ENCODE data around the gene CEND1.

The CEND1 gene

GRCh38 chr11:792535-792821 is 2.6 kb upstream of the CEND1 start:
- H3K4me3 Mint-ChIP-seq: no peak overlapping the region
- no peak for ATAC-seq (replicated peaks)
- peaks cover 0 to 6% of the 10 kb centered on the region in 2 donors for H3K27me3 Mint-ChIP-seq

DNA sequence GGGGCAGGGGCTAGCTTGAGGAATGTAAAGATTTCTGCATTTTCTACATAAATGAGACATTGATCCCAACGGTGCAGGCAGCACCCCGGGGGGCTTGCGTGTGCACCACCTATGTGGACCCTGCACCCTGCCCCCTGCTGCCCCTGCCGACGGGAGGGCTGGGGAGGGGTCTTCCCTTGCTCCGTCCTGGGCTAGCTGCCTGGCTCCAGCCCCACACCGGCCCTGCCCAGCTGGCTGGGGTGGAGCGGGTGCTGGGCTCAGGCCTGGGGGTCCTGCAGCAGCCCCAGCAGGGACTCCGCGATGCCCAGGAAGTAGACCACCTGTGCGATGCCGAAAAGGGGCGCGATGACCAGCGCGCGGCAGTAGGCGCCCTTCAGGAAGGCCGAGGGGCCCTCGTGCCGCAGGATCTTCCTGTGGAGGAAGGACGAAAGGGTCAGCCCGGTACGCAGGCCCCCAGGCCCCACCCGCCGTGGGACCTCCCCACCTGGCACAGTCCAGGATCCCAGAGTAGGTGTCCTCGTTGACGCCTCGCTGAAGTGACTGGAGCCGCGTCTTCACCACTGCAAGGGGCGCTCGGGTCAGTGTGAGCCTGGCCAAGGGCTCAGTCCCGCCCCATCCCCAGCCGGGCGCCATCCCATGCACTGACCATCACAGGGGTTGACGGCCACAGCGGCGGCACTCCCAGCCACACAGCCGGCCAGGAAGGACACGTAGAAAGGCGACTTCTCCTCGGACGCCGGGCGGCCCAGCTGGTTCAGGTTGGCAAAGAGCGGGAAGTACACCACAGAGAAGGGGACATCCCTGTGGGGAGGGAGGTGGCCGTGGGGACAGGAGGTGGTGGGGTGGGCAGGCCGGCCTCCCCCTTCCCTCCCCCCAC is 2.0 kb upstream of the CEND1 start:
- Mint-ChIP-seq H3K4me3 (no peak overlapping the region), H3K27ac (no peak overlapping the region), H3K27me3 (peaks cover 0 to 6% of the 10 kb centered on the region in 2 donors), H3K9me3 (no peaks in the 10 kb centered on the region), H3K36me3 (ENCODE audit: insufficient read depth) (peaks cover 22% of the 10 kb centered on the region), H3K4me1 (ENCODE audit: low read depth in 2 of 2) (peaks cover 7 to 8% of the 10 kb centered on the region in 2 donors)
- DNase-seq (no peak), ATAC-seq (replicated peaks) (no peak)

More at GRCh38 chr11:792535-792821, 2.6 kb upstream of the CEND1 start:
- Mint-ChIP-seq H3K27ac (no peak overlapping the region), H3K36me3 (ENCODE audit: insufficient read depth) (peaks cover 28% of the 10 kb centered on the region), H3K4me1 (ENCODE audit: low read depth in 2 of 2) (peaks cover 9 to 11% of the 10 kb centered on the region in 2 donors), H3K9me3 (no peaks in the 10 kb centered on the region)
- no peak for DNase-seq

- peaks cover 0 to 6% of the 10 kb centered on the region in 2 donors for H3K27me3 Mint-ChIP-seq
- H3K36me3 Mint-ChIP-seq (ENCODE audit: insufficient read depth): peaks cover 13% of the 10 kb centered on the region
- ATAC-seq (replicated peaks) (no peak), DNase-seq (no peak)
- peaks cover 2 to 3% of the 10 kb centered on the region in 2 donors for H3K4me1 Mint-ChIP-seq (ENCODE audit: low read depth in 2 of 2)
- H3K4me3 Mint-ChIP-seq: no peak overlapping the region
- peak overlapping the region in 1 of 2 donors; percentile 62 for H3K27ac Mint-ChIP-seq
- no peaks in the 10 kb centered on the region for H3K9me3 Mint-ChIP-seq
These were observed 1.1 kb upstream of the CEND1 start for GRCh38 chr11:790721-791564.

DNA sequence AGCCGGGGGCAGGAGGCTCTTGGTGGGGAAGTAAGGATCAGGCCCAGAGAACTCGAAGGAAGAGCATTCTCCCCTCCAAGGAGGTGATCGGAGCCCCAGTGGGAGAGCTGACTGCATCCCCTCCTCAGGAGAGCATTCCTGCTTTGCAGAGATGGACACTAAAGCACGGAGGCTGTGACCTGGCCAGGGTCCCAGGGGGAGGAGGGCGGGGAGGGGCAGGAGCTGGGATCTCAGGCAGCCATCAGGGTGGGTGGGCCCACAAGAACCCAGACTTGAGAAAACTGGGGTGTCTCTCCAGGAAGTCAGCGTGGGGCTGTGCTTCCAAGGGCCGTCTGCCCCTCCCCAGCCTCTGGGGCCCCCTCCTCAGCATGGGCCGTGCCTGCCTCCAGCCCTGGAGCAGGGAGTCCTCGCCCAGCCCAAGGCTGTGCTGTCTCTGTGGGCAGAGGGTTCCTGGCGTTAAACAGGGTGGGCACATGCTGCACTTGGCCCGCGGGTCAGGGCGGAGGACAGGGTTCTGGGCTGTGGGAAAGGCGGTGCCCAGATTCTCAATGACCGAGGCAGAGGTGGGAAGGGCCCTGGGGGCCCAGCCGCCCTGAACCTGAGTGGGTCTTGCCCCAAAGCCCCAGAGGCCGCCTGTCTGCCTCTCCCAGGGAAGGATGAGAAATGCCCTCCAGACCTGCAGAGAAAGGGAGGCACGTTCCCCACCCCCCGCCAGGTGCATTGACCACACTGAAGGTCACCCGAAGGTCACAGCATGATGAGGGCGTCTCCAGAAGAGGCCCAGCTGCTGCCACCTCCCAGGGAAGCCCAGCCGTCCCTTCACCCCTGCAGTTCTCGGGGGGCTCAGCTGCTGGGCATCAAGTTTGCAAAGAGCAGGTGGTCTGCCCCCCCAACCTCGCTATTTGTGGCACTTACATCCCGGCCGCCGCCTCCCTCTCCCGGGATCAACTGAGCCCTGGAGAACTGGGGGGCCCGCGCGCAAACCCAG is 643 bp downstream of the CEND1 start:
- Mint-ChIP-seq H3K36me3 (ENCODE audit: insufficient read depth) (peaks cover 3% of the 10 kb centered on the region), H3K27ac (no peak overlapping the region), H3K9me3 (no peaks in the 10 kb centered on the region), H3K27me3 (peaks cover 0 to 6% of the 10 kb centered on the region in 2 donors), H3K4me3 (peak overlapping the region; percentile 13 to 21), H3K4me1 (ENCODE audit: low read depth in 2 of 2) (peaks cover 0 to 4% of the 10 kb centered on the region in 2 donors)
- no peak for DNase-seq
- ATAC-seq (replicated peaks): no peak

- Mint-ChIP-seq H3K9me3 (no peaks in the 10 kb centered on the region), H3K27ac (no peak overlapping the region), H3K27me3 (peaks cover 0 to 6% of the 10 kb centered on the region in 2 donors), H3K4me3 (no peak overlapping the region), H3K36me3 (ENCODE audit: insufficient read depth) (peaks cover 3% of the 10 kb centered on the region), H3K4me1 (ENCODE audit: low read depth in 2 of 2) (peaks cover 5 to 8% of the 10 kb centered on the region in 2 donors)
- DNase-seq (no peak), ATAC-seq (replicated peaks) (no peak)
These were observed 1.8 kb downstream of the CEND1 start for GRCh38 chr11:788009-788640.

DNA sequence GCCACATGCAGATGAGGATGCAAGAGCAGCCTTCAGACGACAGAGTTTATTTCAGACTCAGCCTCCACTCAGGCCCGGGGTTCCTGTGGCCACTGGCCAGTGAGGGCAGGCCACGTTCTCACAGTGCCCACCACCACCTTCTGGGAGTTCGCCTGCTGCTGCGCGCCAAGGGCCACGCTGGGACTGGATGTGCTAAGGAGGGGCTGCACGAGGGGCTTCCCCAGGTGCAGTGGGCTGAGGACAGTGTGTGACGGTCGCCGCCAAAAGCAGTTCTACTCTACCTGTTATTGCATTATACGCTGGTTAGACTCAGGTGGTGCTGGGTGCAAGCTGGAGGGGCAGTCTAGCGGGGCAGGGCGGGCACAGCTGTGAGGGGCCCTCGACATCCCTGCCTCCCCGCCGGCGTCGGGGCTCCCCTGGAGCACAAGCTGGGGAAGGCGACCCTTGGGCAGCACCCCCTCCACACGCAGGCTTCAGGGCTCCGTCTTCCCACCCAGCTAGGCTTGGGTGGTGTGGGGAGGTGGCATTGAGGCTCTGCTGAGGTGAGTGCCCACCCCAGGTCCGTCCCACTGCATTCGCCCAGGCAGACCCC is 2.7 kb downstream of the CEND1 start:
- Mint-ChIP-seq H3K27me3 (peaks cover 0 to 6% of the 10 kb centered on the region in 2 donors), H3K4me3 (no peak overlapping the region), H3K27ac (no peak overlapping the region), H3K4me1 (ENCODE audit: low read depth in 2 of 2) (peaks cover 5 to 8% of the 10 kb centered on the region in 2 donors), H3K36me3 (ENCODE audit: insufficient read depth) (peaks cover 3% of the 10 kb centered on the region), H3K9me3 (no peaks in the 10 kb centered on the region)
- ATAC-seq (replicated peaks) (no peak), DNase-seq (no peak)

- peaks cover 0 to 6% of the 10 kb centered on the region in 2 donors for H3K27me3 Mint-ChIP-seq
These were observed 3.4 kb downstream of the CEND1 start for GRCh38 chr11:786235-787083.

DNA sequence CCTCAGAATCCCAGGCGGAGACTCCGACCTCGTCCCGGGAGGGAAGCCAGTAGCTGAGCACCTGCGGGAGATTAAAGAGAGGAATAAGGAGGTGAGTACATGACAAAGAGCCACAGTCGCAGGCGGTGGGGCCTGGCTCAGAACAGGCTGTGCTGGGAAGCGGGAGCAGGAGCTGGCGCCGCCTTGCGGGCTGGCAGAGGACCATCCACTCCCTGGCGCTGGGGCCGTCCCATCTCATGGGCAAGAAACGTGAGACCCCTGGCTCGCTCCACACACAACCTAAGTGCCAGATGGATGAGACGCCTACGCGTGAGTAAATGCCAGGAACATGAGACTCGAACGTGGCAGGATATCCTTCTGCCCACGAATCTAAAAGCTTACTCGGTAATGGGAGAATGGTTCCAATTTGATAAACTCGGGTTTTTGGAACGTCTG is 6.3 kb downstream of the CEND1 start:
- H3K36me3 Mint-ChIP-seq (ENCODE audit: insufficient read depth): no peaks in the 10 kb centered on the region
- no peaks in the 10 kb centered on the region for H3K9me3 Mint-ChIP-seq
- H3K27ac Mint-ChIP-seq: no peak overlapping the region
- H3K4me3 Mint-ChIP-seq: no peak overlapping the region
- DNase-seq (no peak), ATAC-seq (replicated peaks) (peak; percentile 62)
- H3K27me3 Mint-ChIP-seq: peaks cover 0 to 3% of the 10 kb centered on the region in 2 donors
- H3K4me1 Mint-ChIP-seq (ENCODE audit: low read depth in 2 of 2): peaks cover 5 to 12% of the 10 kb centered on the region in 2 donors

More at GRCh38 chr11:786235-787083, 3.4 kb downstream of the CEND1 start:
- ATAC-seq (replicated peaks) (no peak), DNase-seq (no peak)
- peaks cover 5 to 8% of the 10 kb centered on the region in 2 donors for H3K4me1 Mint-ChIP-seq (ENCODE audit: low read depth in 2 of 2)
- H3K36me3 Mint-ChIP-seq (ENCODE audit: insufficient read depth): peaks cover 3% of the 10 kb centered on the region
- H3K9me3 Mint-ChIP-seq: no peaks in the 10 kb centered on the region
- H3K4me3 Mint-ChIP-seq: no peak overlapping the region
- H3K27ac Mint-ChIP-seq: no peak overlapping the region

DNA sequence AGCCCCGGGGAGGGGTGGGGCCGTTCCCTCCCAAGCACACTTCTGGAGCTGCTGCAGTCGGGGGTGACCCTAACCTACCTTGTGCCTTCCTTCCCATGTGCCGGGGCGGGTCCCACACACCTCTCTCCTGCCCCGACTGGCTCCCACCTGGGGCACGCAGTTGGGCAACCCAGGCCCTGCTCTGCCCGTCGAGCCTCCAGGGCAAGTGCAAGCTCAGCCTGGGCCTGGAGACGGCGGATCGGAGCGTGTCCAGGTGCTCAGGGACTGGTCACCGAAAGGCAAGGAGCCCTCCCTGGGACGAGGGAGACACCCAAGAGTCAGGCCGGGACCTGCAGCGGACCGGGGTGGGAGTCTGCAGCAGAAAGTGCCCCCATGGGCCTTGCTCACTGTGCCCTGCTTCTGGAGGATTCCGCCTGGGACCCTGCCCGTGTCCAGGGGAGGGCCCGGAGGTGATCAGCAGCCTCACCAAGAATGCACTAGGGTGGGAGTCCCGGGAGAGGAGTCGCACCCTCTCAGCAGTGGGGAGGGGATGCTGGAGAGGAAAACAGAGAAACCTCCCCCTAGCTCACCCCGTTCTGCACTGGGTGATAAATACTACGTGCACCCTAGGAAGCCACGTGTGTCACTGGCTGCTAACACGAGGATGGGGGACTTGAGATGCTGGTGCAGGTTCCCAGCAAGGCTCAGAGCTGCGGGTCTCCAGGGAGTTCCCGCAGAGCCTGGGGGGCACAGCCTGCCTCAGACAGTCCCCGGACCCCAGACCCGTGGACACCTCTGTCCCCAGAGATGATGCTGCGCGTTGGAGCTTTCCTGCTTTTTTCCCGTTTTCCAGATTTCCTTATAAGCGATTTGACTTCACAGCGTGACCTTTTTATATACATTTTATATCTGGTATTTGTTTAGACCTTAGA is 7.4 kb downstream of the CEND1 start:
- H3K4me3 Mint-ChIP-seq: no peak overlapping the region
- ATAC-seq (replicated peaks): no peak
- H3K36me3 Mint-ChIP-seq (ENCODE audit: insufficient read depth): no peaks in the 10 kb centered on the region
- H3K4me1 Mint-ChIP-seq (ENCODE audit: low read depth in 2 of 2): peaks cover 5 to 12% of the 10 kb centered on the region in 2 donors
- H3K27me3 Mint-ChIP-seq: no peaks in the 10 kb centered on the region
- no peak for DNase-seq
- H3K27ac Mint-ChIP-seq: no peak overlapping the region
- no peaks in the 10 kb centered on the region for H3K9me3 Mint-ChIP-seq

DNA sequence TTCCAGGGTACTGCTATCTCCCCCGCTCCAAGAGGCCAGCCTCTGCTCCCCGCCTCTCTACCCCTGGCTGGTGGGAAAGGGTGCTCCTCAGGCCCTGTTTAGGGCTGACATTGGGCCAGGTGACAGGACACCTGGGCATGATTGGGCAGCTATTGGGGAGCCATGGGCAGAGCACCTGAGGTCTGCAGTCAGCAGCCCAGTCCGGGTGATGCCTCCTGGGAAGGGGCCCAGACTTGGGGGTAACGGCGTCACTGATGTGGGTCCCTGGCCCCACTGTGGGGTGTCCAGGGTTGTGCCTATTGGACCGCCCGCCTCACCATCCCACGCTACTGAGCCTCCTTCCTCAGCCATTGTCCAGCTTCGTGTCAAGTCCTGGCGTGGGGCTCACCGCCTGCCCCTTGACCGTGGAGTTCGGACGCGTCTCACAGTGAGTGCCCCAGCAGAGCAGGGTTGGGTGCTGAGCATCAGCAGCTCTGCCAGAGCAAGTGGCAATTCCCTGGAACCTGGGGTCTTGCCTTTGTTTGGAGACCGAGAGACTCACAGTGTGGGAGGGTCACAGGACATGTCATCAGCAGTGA is 9.8 kb downstream of the CEND1 start:
- H3K36me3 Mint-ChIP-seq (ENCODE audit: insufficient read depth): peaks cover 13% of the 10 kb centered on the region
- no peak overlapping the region for H3K27ac Mint-ChIP-seq
- no peaks in the 10 kb centered on the region for H3K27me3 Mint-ChIP-seq
- no peaks in the 10 kb centered on the region for H3K9me3 Mint-ChIP-seq
- no peak for DNase-seq
- ATAC-seq (replicated peaks): no peak
- peaks cover 16 to 18% of the 10 kb centered on the region in 2 donors for H3K4me1 Mint-ChIP-seq (ENCODE audit: low read depth in 2 of 2)
- H3K4me3 Mint-ChIP-seq: no peak overlapping the region

Measured in effector memory CD8-positive, alpha-beta T cell (primary cell).